Left kidney (tissue), 2 donors: ENCODE data around the gene TAC3. TPM values are rescaled to one million over a fixed set of nuclear protein-coding genes. Genes with fewer than 3 reads are reported as not detected.
"Not testable (repeated sequence)": the region's sequence is repeated elsewhere in the genome, so short reads cannot be mapped to it uniquely, and the experiment has no call there.

Source experiments
- DNase-seq: peaks from one replicate; pipeline ENCODE4 v3.0.0-alpha.2; 2013
- polyA plus RNA-seq: library from polyadenylated mRNA; unstranded; fragments of 120-200 nt; gene quantifications from one replicate; pipeline ENCODE4 v1.2.1, GENCODE V29; 2013; ENCODE audit not compliant: insufficient read length

Gene TAC3
- polyA plus RNA-seq, 1 donor = 0.80 TPM

DNA sequence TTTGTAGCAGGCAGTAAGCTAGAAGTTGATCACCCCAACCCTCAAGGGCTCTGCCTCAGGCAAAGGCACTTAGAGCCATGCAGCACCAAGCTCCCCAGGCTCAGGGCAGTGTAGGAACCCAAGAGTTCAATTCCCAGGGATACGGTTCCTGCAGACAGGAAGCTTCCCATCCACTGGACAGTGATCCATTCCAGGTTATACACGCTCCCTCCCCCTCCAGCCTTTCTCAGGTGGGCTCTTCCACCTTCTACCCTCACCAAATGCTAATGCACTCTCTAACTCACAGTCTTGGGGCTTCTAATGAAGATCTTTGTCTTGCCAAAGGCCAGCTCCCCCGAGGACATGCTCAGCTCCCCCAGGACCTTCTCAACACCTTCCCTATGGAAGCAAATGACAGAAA, 20.9 kb upstream of the TAC3 start:
- no peak for DNase-seq

GRCh38 chr12:57033431-57033830, 17.1 kb upstream of the TAC3 start:
- no peak for DNase-seq

DNA sequence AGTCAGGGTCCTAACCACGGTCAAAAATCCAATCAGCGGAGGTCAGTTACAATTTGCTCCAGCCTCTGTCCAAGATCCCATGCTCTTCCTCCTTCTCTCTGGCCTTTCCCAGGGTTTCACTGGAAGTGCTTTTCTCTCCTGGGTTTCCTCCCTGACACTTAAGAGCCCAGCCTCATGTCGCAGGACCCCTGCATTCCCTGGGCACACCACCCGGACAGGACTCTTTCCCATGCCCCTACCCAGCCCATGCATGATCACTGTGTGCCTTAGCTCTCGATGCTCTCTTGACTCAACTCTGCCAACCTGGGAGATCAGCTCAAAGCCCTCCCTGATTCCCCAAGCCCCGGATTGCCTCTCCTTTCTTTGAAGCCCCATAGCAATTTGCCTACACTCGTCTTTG, 15.5 kb upstream of the TAC3 start:
- DNase-seq = no peak

DNA sequence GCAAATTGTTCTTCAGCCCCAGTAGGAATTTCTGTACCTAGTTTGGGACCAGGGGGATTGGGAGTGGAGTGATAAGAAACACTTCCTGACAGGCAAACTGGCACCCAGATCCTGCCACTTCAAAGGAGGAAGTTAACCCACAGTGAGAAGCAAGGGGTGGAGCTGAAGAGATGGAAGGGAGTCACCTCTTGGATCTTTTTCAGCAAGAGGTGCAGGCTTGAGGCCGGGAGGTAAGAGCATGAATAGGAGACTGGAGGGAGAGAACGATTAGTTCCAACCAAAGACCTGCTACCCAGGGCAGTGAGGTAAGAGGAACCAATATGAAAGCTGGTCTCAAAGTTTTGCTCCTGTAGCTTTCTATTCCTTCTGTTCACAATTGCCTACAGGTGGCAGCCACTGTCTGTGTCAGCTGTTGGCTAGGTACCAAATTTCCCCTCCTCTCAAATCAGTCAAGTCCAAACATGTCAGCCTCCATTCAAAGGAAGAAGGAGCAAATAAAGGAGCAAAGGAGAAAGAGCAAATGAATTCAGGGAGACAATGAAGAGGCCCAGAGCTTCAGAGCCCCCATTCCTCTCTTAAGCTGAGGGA, 14.9 kb upstream of the TAC3 start:
- no peak for DNase-seq

DNA sequence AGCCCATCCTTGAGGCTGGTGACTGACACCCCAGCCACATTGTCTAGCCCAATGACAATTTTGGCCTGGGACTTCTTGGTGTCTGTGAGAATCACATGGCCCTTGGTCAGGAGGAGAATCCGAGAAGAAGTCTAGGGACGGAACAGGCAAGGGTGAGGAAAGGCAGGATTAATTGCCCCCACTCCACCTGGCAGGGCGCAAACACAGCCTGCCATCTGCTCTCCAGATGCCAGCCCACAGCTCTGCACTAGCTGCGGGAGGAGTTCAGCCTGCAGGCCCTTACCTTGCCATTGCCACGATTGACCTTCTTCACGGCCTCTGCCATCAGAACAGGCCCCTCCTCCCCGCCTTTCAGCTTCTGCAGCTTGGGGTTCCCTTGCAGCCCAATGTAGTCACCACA, 13.1 kb upstream of the TAC3 start:
- DNase-seq = no peak

- DNase-seq = no peak
Measured at GRCh38 chr12:57027805-57028153, 11.4 kb upstream of the TAC3 start.

DNA sequence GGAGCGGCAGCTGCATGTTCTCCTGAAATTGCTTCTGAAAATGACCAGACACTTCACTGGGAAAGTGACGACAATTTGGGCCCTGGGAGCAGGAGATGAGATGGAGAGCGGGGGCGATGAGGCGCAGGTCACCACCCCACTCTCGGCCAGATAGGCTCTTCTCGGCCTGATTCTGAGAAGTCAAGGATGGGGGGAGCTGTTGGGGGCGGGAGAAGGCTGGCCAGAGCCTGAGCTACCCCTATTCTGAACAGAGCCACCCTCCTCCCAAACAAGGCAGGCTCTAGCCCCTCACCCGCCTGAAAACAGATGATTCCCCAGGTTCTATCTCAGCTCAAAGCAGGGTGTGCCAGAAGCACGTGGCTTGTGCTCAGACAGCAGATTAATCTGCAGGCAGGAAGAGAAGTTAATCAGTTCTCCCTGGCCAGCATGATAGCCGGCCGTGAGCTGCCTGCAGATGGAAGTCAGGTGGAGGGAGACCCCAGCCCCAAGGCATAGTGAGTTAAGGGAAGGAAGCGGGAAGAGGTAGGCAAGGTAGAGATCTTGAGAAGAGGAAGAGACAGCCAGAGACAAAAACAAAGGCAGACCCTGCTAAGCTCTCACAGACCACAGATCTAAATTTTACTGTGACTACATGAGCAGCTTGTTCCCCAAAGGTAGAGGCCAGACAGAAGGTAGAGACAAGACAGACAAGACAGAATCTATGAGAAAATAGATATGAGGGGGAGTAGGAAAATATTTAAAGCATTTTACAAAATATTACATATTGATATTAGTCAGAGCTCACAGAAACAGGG, 10.9 kb upstream of the TAC3 start:
- no peak for DNase-seq

- no peak for DNase-seq
Measured at GRCh38 chr12:57025196-57025595, 8.9 kb upstream of the TAC3 start.

GRCh38 chr12:57022324-57022723, 6.0 kb upstream of the TAC3 start:
- not testable (repeated sequence) for DNase-seq

GRCh38 chr12:57019983-57020719, 3.8 kb upstream of the TAC3 start:
- no peak for DNase-seq

DNA sequence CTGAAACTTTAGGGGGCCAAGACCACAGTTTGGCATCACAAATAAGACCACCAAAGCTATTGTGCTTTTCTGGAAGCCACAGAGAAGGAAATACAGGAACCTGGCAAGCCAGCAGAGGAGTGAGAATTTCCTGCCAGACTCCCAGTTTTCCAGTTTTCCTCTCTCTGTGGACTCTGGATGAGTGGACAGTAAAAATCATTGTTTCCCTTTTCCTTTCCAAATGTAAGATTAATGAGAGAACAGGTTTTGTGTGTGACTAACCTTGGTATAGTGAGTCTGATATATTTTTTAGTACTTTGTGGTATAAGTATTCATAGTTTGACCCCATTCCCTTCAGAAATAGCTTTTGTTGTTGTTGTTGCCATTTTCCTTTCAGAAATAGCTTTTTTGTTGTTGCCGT, 2.6 kb upstream of the TAC3 start:
- DNase-seq = no peak

GRCh38 chr12:57018353-57018752, 2.0 kb upstream of the TAC3 start:
- DNase-seq = not testable (repeated sequence)

DNA sequence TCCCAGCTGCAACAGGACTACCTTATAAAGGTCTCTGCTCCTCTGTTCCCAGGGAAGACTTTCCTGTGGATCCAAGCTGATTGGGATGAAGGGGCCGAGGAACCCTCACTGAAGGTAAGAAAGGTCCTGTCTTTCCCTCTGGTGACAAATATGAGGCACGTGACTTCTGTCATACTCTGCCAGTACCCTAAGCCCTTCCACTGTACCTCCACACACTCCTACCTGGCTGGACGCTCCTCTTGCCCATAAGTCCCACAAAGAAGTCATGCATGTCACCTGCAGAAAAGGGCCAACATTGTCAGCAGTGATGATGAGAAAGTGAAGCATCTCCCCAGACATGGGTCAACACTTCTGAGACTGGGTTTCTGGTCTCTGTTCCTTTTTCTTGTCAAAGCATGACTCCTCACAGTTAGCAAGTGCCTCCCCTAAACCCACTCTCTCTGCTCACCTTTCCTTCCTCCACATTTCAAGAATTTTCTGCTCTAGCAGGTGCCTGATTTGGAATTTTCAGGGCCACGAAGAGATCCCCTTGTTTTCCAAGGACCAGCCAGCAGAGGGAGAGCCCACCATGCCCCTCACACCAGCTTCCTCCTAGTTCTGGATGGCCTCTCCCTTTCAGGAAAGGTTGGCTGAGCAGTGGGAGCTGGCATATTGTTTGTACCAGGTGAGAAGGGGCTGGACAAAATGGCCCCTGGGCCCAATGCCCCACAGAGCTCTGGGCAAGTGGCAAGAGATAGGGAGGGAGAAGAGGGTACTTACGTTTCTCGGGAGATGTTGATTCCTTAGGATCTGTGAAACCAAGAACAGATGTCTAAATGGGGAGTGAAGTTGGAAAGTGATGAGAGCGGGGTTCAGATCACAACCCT, 3.5 kb downstream of the TAC3 start:
- no peak for DNase-seq

DNA sequence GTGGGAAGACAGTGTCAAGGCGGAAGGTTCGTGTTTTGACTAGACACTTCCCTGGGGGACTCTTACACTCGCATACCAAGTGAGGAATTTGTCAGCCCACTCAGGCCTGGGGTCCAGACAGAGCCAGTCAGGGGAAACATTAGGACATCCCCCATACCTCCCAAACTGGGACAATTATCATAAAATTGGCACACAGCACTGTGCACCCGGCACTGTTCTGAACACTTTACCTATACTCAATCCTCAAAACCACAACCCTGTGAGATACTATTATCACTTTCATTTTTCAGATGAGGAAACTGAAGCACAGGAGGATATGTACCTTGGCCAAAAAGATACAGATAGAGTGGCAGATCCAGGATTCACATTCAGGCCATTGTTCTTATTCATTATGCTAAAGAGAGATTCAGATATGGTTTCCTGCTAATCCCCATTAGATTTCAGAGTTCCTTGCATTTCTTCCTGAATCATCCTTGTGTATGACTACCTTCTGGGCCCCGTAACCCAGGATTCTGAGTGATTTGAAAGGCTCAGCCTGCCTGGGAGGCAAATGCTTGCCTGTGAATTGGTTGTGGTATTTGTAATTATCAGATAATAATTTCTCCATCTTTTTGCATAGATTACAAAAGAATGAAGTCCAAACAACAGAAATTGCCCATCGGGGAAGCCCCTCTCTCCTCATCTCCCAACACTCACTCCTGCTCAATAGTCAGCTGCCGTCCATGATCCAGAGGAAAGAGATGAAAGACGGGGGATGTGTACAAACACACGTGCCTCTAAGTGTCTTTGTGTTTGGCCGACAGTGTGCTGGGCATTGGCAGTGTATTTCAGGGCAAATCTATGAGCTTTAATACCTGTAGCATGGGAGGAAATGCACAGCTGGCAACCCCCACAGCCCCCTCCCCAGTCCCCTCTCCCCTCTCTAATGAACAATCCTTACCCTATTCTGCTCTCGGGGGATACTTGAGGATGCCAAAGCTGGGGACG, 4.6 kb downstream of the TAC3 start:
- no peak for DNase-seq

- DNase-seq = no peak
Measured at GRCh38 chr12:57010627-57011247, 5.6 kb downstream of the TAC3 start.

DNA sequence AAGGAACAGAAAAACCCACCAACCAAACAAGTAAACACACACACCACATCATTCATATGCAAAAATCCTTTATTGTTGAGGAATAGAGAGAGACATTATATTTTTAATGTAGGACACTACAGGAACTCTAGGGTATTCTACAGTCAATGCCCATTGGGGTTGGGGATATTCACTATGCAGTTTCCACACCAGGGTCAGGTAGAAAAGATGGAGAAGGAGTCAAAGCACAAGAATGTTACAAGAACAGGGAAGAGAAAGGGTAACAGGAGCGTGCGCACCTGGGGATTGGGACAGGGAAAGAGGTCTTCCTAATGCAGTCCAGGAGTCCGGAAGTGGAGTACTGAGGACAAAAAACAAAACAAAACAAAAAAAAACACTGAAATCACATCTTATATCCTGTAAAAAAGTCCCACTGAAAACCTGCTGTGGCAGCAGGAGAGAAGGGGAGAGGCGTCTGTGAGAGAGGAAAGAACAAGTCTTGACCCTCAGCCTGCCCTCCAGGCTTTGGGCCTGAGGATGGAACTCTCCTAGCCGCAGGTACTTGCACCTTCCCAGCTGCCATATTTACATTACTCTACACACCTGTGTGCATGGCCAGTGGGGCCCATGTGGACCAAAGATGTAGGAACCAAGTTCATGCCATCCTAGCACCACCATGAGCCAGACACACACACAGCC, 6.2 kb downstream of the TAC3 start:
- DNase-seq = no peak

- peak; percentile 63 for DNase-seq
Measured at GRCh38 chr12:57008178-57008577, 8.2 kb downstream of the TAC3 start.

GRCh38 chr12:57006809-57007475, 9.4 kb downstream of the TAC3 start:
- no peak for DNase-seq
